Ovary (tissue), 9 donors: ENCODE data around the gene MOV10. TPM values are rescaled to one million over a fixed set of nuclear protein-coding genes. Genes with fewer than 3 reads are reported as not detected.

ENCODE experiments used
- DNase-seq, 5 donors: peaks; one replicate each; pipeline ENCODE4 v3.0.0-alpha.2; 2019 to 2020
- H3K27ac ChIP-seq, 2 donors: fragments of 200-600 bp; one replicate each; pipeline versions ENCODE4 v1.5.1 to v1.8.0; 2019 to 2022
- H3K27me3 ChIP-seq: fragments of 200-600 bp; one replicate; pipeline ENCODE4 v1.8.0; 2022
- H3K36me3 ChIP-seq: fragments of 200-600 bp; sonication (generic); one replicate; pipeline ENCODE4 v1.5.1; 2019
- H3K4me1 ChIP-seq: one replicate; pipeline ENCODE4 v1.8.1; 2013; ENCODE audit warnings: mild to moderate bottlenecking, moderate library complexity; ENCODE audit not compliant: insufficient read depth
- H3K4me3 ChIP-seq: fragments of 200-600 bp; sonication (generic); one replicate; pipeline ENCODE4 v1.5.1; 2017
- H3K9me3 ChIP-seq, 2 donors: fragments of 200-600 bp in 1 of 2; sonication (generic) in 1 of 2; one replicate each; pipeline versions ENCODE4 v1.5.1 to v1.8.1; 2013 to 2019; ENCODE audit warnings: mild to moderate bottlenecking in 1 of 2, moderate library complexity in 1 of 2
- CTCF ChIP-seq, 3 donors: fragments of 450-650 bp in 2 of 3; fragments of 200-600 bp in 1 of 3; IDR thresholded peaks; one replicate each; pipeline versions ENCODE4 v1.5.1 to v1.8.0; 2016 to 2022; ENCODE audit warnings: antibody characterized with exemption in 3 of 3, mild to moderate bottlenecking in 1 of 3
- EP300 ChIP-seq: sonication (generic); formaldehyde crosslinking; IDR thresholded peaks from one replicate; pipeline ENCODE4 v1.6.1; 2017; ENCODE audit warnings: antibody characterized with exemption
- POLR2A ChIP-seq: fragments of 450-650 bp; IDR thresholded peaks from one replicate; pipeline ENCODE4 v1.6.1; 2017; ENCODE audit warnings: antibody characterized with exemption, mild to moderate bottlenecking, moderate library complexity
- WGBS, 3 donors: extraction: QIAGEN DNeasy Blood & Tissue Kit in 1 of 3; methylation state at CpG; one replicate each; pipeline versions ENCODE4 v1.1.5 to v1.1.7; 2013 to 2017; 5-methylcytosine and 5-hydroxymethylcytosine counted together
- intact Hi-C, 4 donors: fragments of 100-400 bp; cut with DNase I; formaldehyde crosslinking; loops; one replicate each; pipeline versions ENCODE4 v1.11.0 to v1.15.1; 2022 to 2023
- polyA plus RNA-seq, 2 donors: library from polyadenylated mRNA; stranded (reverse); fragments of 200-250 nt in 1 of 2; fragments of 350-450 nt in 1 of 2; fragmentation: Illumina TruSeq in 1 of 2; extraction: RNeasy Lipid Tissue Mini Kit (QIAGEN cat#74804) in 1 of 2; gene quantifications; one replicate each; pipeline ENCODE4 v1.2.3, GENCODE V29; 2013 to 2014
- total RNA-seq, 7 donors: library from RNA; depleted of rRNA in 2 of 7; stranded (reverse); fragments of >200 nt in 2 of 7; fragmentation: NEBNext Ultra II Directional in 3 of 7; extraction: Animal tissue kit (Norgen Biotek cat#: 25700) in 3 of 7; gene quantifications; one replicate each; pipeline versions ENCODE4 v1.1.0 to v1.2.4, GENCODE V29; 2016 to 2023
- donor health status: DM: no; HTN: no; CAD: no; lungs with moderate emphysema.
- donor health status: DM: no; HTN: no; CAD: no.
- donor health status: Bipolar disorder and iron deficiency.
- donor health status: DM: yes; HTN: yes; CAD: no.
- donor health status: DM: no; HTN: no; CAD: no.
- donor health status: DM: yes; HTN: yes; CAD: no.

Gene MOV10
- total and polyA plus RNA-seq, 9 donors = 31.7 to 66.3 (median 50.2) TPM

GRCh38 chr1:112729909-112730308, 55.5 kb downstream of the MOV10 start:
- Histone ChIP-seq H3K4me3 (no peak overlapping the region), H3K4me1 (no peaks in the 10 kb centered on the region), H3K27ac (no peak overlapping the region), H3K27me3 (no peaks in the 10 kb centered on the region), H3K9me3 (no peaks in the 10 kb centered on the region), H3K36me3 (no peaks in the 10 kb centered on the region)
- DNase-seq = no peak
- WGBS, 3 donors = 41 to 50% (median 45%) methylated on average over 1 of the region's 1 CpG
- TF ChIP-seq CTCF (IDR thresholded peaks at IDR 0.05) (no peak), POLR2A (no peak), EP300 (no peak)
- intact Hi-C loops = no loop called here

GRCh38 chr1:112731451-112731850, 57.0 kb downstream of the MOV10 start:
- intact Hi-C loops = no loop called here

GRCh38 chr1:112735752-112736151, 61.3 kb downstream of the MOV10 start:
- WGBS, 3 donors = 90 to 97% (median 94%) methylated on average over 1 of the region's 1 CpG
- no peaks in the 10 kb centered on the region for H3K9me3 ChIP-seq
- no peak for TF ChIP-seq EP300
- no peak for TF ChIP-seq POLR2A
- TF ChIP-seq CTCF (IDR thresholded peaks at IDR 0.05) = no peak
- intact Hi-C loops = no loop called here
- H3K4me3 ChIP-seq = no peak overlapping the region
- no peaks in the 10 kb centered on the region for H3K27me3 ChIP-seq
- no peak overlapping the region for H3K27ac ChIP-seq
- no peaks in the 10 kb centered on the region for H3K36me3 ChIP-seq
- no peaks in the 10 kb centered on the region for H3K4me1 ChIP-seq
- no peak for DNase-seq

More at GRCh38 chr1:112731451-112731850, 57.0 kb downstream of the MOV10 start:
- no peak overlapping the region for H3K4me3 ChIP-seq
- WGBS, 3 donors = 94 to 98% (median 97%) methylated on average over 1 of the region's 1 CpG
- H3K4me1 ChIP-seq = no peaks in the 10 kb centered on the region
- H3K27me3 ChIP-seq = no peaks in the 10 kb centered on the region
- no peak overlapping the region for H3K27ac ChIP-seq
- no peak for TF ChIP-seq CTCF (IDR thresholded peaks at IDR 0.05)
- TF ChIP-seq EP300 = no peak
- no peak for TF ChIP-seq POLR2A
- H3K9me3 ChIP-seq = no peaks in the 10 kb centered on the region
- DNase-seq = no peak
- H3K36me3 ChIP-seq = no peaks in the 10 kb centered on the region

GRCh38 chr1:112737573-112737972, 63.1 kb downstream of the MOV10 start:
- no peak for TF ChIP-seq POLR2A
- no peak for TF ChIP-seq CTCF (IDR thresholded peaks at IDR 0.05)
- TF ChIP-seq EP300 = no peak
- 93 to 100% (median 94%) methylated on average over 3 of the region's 3 CpGs for WGBS, 3 donors
- Histone ChIP-seq H3K4me3 (no peak overlapping the region), H3K27me3 (no peaks in the 10 kb centered on the region), H3K9me3 (no peaks in the 10 kb centered on the region), H3K4me1 (no peaks in the 10 kb centered on the region), H3K36me3 (no peaks in the 10 kb centered on the region), H3K27ac (no peak overlapping the region)
- DNase-seq = no peak
- intact Hi-C loops = no loop called here
